Nephron progenitor cell (in vitro differentiated cells): ENCODE results near the gene CAB39L.
A peak's percentile ranks its signal among the peaks of the same experiment; 100 is the strongest.
"Not testable (repeated sequence)": the region's sequence is repeated elsewhere in the genome, so short reads cannot be mapped to it uniquely, and the experiment has no call there.

Experiments
- DNase-seq: peaks from one replicate; pipeline ENCODE4 v3.0.0; 2021
- H3K27ac Mint-ChIP-seq: 2 replicates; pipeline ENCODE4 v1.8.0; 2021; ENCODE audit warnings: mild to moderate bottlenecking, moderate library complexity, mixed read lengths
- H3K27me3 Mint-ChIP-seq: 2 replicates; pipeline ENCODE4 v1.8.0; 2021; ENCODE audit warnings: mild to moderate bottlenecking, low read depth, mixed read lengths; ENCODE audit not compliant: poor library complexity
- H3K36me3 Mint-ChIP-seq: 2 replicates; pipeline ENCODE4 v1.8.0; 2021; ENCODE audit warnings: low read depth, mixed read lengths
- H3K4me1 Mint-ChIP-seq: 2 replicates; pipeline ENCODE4 v1.8.0; 2021; ENCODE audit warnings: mixed read lengths
- H3K4me3 Mint-ChIP-seq: 2 replicates; pipeline ENCODE4 v1.8.0; 2021; ENCODE audit warnings: mild to moderate bottlenecking, moderate library complexity, mixed read lengths
- H3K9me3 Mint-ChIP-seq: 2 replicates; pipeline ENCODE4 v1.8.0; 2021; ENCODE audit warnings: mild to moderate bottlenecking, moderate library complexity, mixed read lengths
- CTCF ChIP-seq: fragments of 200-600 bp; sonication (generic); IDR thresholded peaks from 2 replicates; pipeline ENCODE4 v1.5.0; 2021; ENCODE audit warnings: antibody characterized with exemption

Gene CAB39L

GRCh38 chr13:49300276-49300675 lies 143.6 kb downstream of the CAB39L start:
- H3K36me3 Mint-ChIP-seq: no peaks in the 10 kb centered on the region
- no peaks in the 10 kb centered on the region for H3K9me3 Mint-ChIP-seq

GRCh38 chr13:49298903-49299605 lies 144.8 kb downstream of the CAB39L start:
- Mint-ChIP-seq H3K4me1 (peaks cover 30% of the 10 kb centered on the region), H3K27ac (no peak overlapping the region), H3K4me3 (no peak overlapping the region), H3K36me3 (no peaks in the 10 kb centered on the region), H3K9me3 (no peaks in the 10 kb centered on the region), H3K27me3 (peaks cover 9% of the 10 kb centered on the region)
- no peak for TF ChIP-seq CTCF
- DNase-seq: no peak

More at GRCh38 chr13:49300276-49300675, 143.6 kb downstream of the CAB39L start:
- H3K27me3 Mint-ChIP-seq: peaks cover 9% of the 10 kb centered on the region
- TF ChIP-seq CTCF: no peak
- DNase-seq: no peak
- H3K27ac Mint-ChIP-seq: peak overlapping the region; percentile 26
- no peak overlapping the region for H3K4me3 Mint-ChIP-seq
- H3K4me1 Mint-ChIP-seq: peaks cover 41% of the 10 kb centered on the region

GRCh38 chr13:49298416-49298815 lies 145.4 kb downstream of the CAB39L start:
- peaks cover 9% of the 10 kb centered on the region for H3K27me3 Mint-ChIP-seq
- H3K27ac Mint-ChIP-seq: no peak overlapping the region
- peaks cover 24% of the 10 kb centered on the region for H3K4me1 Mint-ChIP-seq
- H3K9me3 Mint-ChIP-seq: no peaks in the 10 kb centered on the region
- no peak for TF ChIP-seq CTCF
- DNase-seq: no peak
- H3K4me3 Mint-ChIP-seq: no peak overlapping the region
- no peaks in the 10 kb centered on the region for H3K36me3 Mint-ChIP-seq

- H3K4me3 Mint-ChIP-seq: no peak overlapping the region
- no peak for TF ChIP-seq CTCF
- no peak overlapping the region for H3K27ac Mint-ChIP-seq
- H3K27me3 Mint-ChIP-seq: peaks cover 6% of the 10 kb centered on the region
- DNase-seq: no peak
- H3K36me3 Mint-ChIP-seq: no peaks in the 10 kb centered on the region
- H3K9me3 Mint-ChIP-seq: no peaks in the 10 kb centered on the region
- peaks cover 13% of the 10 kb centered on the region for H3K4me1 Mint-ChIP-seq
Observed at GRCh38 chr13:49297338-49297737, 146.5 kb downstream of the CAB39L start.

GRCh38 chr13:49296659-49297058 lies 147.2 kb downstream of the CAB39L start:
- no peak overlapping the region for H3K27ac Mint-ChIP-seq
- TF ChIP-seq CTCF: no peak
- H3K27me3 Mint-ChIP-seq: peaks cover 6% of the 10 kb centered on the region
- no peak overlapping the region for H3K4me3 Mint-ChIP-seq
- peaks cover 6% of the 10 kb centered on the region for H3K4me1 Mint-ChIP-seq
- H3K9me3 Mint-ChIP-seq: no peaks in the 10 kb centered on the region
- no peaks in the 10 kb centered on the region for H3K36me3 Mint-ChIP-seq
- DNase-seq: no peak

- no peaks in the 10 kb centered on the region for H3K9me3 Mint-ChIP-seq
- peaks cover 2% of the 10 kb centered on the region for H3K27me3 Mint-ChIP-seq
- DNase-seq: no peak
- H3K27ac Mint-ChIP-seq: no peak overlapping the region
- no peak for TF ChIP-seq CTCF
- H3K36me3 Mint-ChIP-seq: no peaks in the 10 kb centered on the region
- H3K4me3 Mint-ChIP-seq: no peak overlapping the region
- H3K4me1 Mint-ChIP-seq: no peaks in the 10 kb centered on the region
Observed at GRCh38 chr13:49295244-49295643, 148.6 kb downstream of the CAB39L start.

GRCh38 chr13:49294723-49295122 lies 149.1 kb downstream of the CAB39L start:
- not testable (repeated sequence) for H3K27me3 Mint-ChIP-seq, H3K9me3 Mint-ChIP-seq, H3K4me1 Mint-ChIP-seq, DNase-seq, H3K36me3 Mint-ChIP-seq, H3K4me3 Mint-ChIP-seq, H3K27ac Mint-ChIP-seq
